Stimulated activated CD4-positive, alpha-beta T cell treated with anti-CD3 and anti-CD28 coated beads, Interleukin-12 subunit alpha, Interleukin-12 subunit beta, amount 100 ng/mL, for 4 hours (primary cell): ENCODE results near the gene SAMD4A.

Source experiments
- DNase-seq: peaks from one replicate; pipeline ENCODE4 v3.0.0-alpha.2; 2020

SAMD4A gene

GRCh38 chr14:54807881-54808280 lies 241.0 kb downstream of the SAMD4A start:
- DNase-seq: no peak

- no peak for DNase-seq
These were observed 241.6 kb downstream of the SAMD4A start for GRCh38 chr14:54808326-54809161.

- no peak for DNase-seq
These were observed 242.8 kb downstream of the SAMD4A start for GRCh38 chr14:54809767-54810166.

- no peak for DNase-seq
These were observed 245.7 kb downstream of the SAMD4A start for GRCh38 chr14:54812617-54813016.

- no peak for DNase-seq
These were observed 246.2 kb downstream of the SAMD4A start for GRCh38 chr14:54813081-54813480.

GRCh38 chr14:54814076-54814475 lies 247.1 kb downstream of the SAMD4A start:
- DNase-seq: peak; percentile 7

GRCh38 chr14:54815016-54815415 lies 248.1 kb downstream of the SAMD4A start:
- no peak for DNase-seq

GRCh38 chr14:54815515-54815914 lies 248.6 kb downstream of the SAMD4A start:
- DNase-seq: no peak

GRCh38 chr14:54816450-54816849 lies 249.5 kb downstream of the SAMD4A start:
- DNase-seq: no peak

- DNase-seq: no peak
These were observed 250.6 kb downstream of the SAMD4A start for GRCh38 chr14:54817506-54817905.

GRCh38 chr14:54818201-54819133 lies 251.5 kb downstream of the SAMD4A start:
- no peak for DNase-seq

- DNase-seq: no peak
These were observed 255.8 kb downstream of the SAMD4A start for GRCh38 chr14:54822685-54823084.

- no peak for DNase-seq
These were observed 257.0 kb downstream of the SAMD4A start for GRCh38 chr14:54823757-54824549.

GRCh38 chr14:54828037-54828436 lies 261.1 kb downstream of the SAMD4A start:
- no peak for DNase-seq

GRCh38 chr14:54829486-54830224 lies 262.7 kb downstream of the SAMD4A start:
- no peak for DNase-seq

GRCh38 chr14:54830650-54831049 lies 263.7 kb downstream of the SAMD4A start:
- no peak for DNase-seq

- no peak for DNase-seq
These were observed 267.2 kb downstream of the SAMD4A start for GRCh38 chr14:54834081-54834480.

GRCh38 chr14:54834727-54835126 lies 267.8 kb downstream of the SAMD4A start:
- DNase-seq: no peak

GRCh38 chr14:54836231-54836630 lies 269.3 kb downstream of the SAMD4A start:
- DNase-seq: no peak

GRCh38 chr14:54837508-54838149 lies 270.7 kb downstream of the SAMD4A start:
- no peak for DNase-seq

GRCh38 chr14:54838931-54839512 lies 272.1 kb downstream of the SAMD4A start:
- DNase-seq: no peak
